Measurements from ENCODE around the gene ZRANB3.

Gene ZRANB3

GRCh38 chr2:135186054-135186453 lies 345.0 kb downstream of the ZRANB3 start:
- Histone ChIP-seq H3K36me3 (ENCODE audit: control insufficient read depth, insufficient read depth, low read length) (no peaks in the 10 kb centered on the region), H3K27me3 (ENCODE audit: control insufficient read depth, insufficient read depth, low read length) (no peaks in the 10 kb centered on the region), H3K9me3 (ENCODE audit: control insufficient read depth, low read length) (no peaks in the 10 kb centered on the region), H3K4me3 (ENCODE audit: low read length) (no peak overlapping the region), H3K9ac (ENCODE audit: low read length) (no peak overlapping the region), H3K4me1 (ENCODE audit: control insufficient read depth, insufficient read depth, low read length) (no peaks in the 10 kb centered on the region)

- H3K9ac ChIP-seq (ENCODE audit: low read length): no peak overlapping the region
Observed at GRCh38 chr2:135183822-135184221, 347.2 kb downstream of the ZRANB3 start.

GRCh38 chr2:135182601-135183000 lies 348.4 kb downstream of the ZRANB3 start:
- no peaks in the 10 kb centered on the region for H3K27me3 ChIP-seq (ENCODE audit: control insufficient read depth, insufficient read depth, low read length)
- no peaks in the 10 kb centered on the region for H3K4me1 ChIP-seq (ENCODE audit: control insufficient read depth, insufficient read depth, low read length)
- no peaks in the 10 kb centered on the region for H3K9me3 ChIP-seq (ENCODE audit: control insufficient read depth, low read length)
- no peak overlapping the region for H3K9ac ChIP-seq (ENCODE audit: low read length)
- no peak overlapping the region for H3K4me3 ChIP-seq (ENCODE audit: low read length)
- no peaks in the 10 kb centered on the region for H3K36me3 ChIP-seq (ENCODE audit: control insufficient read depth, insufficient read depth, low read length)

More at GRCh38 chr2:135183822-135184221, 347.2 kb downstream of the ZRANB3 start:
- Histone ChIP-seq H3K27me3 (ENCODE audit: control insufficient read depth, insufficient read depth, low read length) (no peaks in the 10 kb centered on the region), H3K36me3 (ENCODE audit: control insufficient read depth, insufficient read depth, low read length) (no peaks in the 10 kb centered on the region), H3K9me3 (ENCODE audit: control insufficient read depth, low read length) (no peaks in the 10 kb centered on the region), H3K4me1 (ENCODE audit: control insufficient read depth, insufficient read depth, low read length) (no peaks in the 10 kb centered on the region), H3K4me3 (ENCODE audit: low read length) (no peak overlapping the region)

- Histone ChIP-seq H3K4me1 (ENCODE audit: control insufficient read depth, insufficient read depth, low read length) (no peaks in the 10 kb centered on the region), H3K9me3 (ENCODE audit: control insufficient read depth, low read length) (no peaks in the 10 kb centered on the region), H3K27me3 (ENCODE audit: control insufficient read depth, insufficient read depth, low read length) (no peaks in the 10 kb centered on the region), H3K4me3 (ENCODE audit: low read length) (no peak overlapping the region), H3K9ac (ENCODE audit: low read length) (no peak overlapping the region), H3K36me3 (ENCODE audit: control insufficient read depth, insufficient read depth, low read length) (no peaks in the 10 kb centered on the region)
Observed at GRCh38 chr2:135182190-135182589, 348.8 kb downstream of the ZRANB3 start.

GRCh38 chr2:135179689-135180088 lies 351.3 kb downstream of the ZRANB3 start:
- Histone ChIP-seq H3K4me1 (ENCODE audit: control insufficient read depth, insufficient read depth, low read length) (no peaks in the 10 kb centered on the region), H3K9ac (ENCODE audit: low read length) (no peak overlapping the region), H3K27me3 (ENCODE audit: control insufficient read depth, insufficient read depth, low read length) (no peaks in the 10 kb centered on the region), H3K36me3 (ENCODE audit: control insufficient read depth, insufficient read depth, low read length) (no peaks in the 10 kb centered on the region), H3K4me3 (ENCODE audit: low read length) (no peak overlapping the region), H3K9me3 (ENCODE audit: control insufficient read depth, low read length) (no peaks in the 10 kb centered on the region)

- no peaks in the 10 kb centered on the region for H3K9me3 ChIP-seq (ENCODE audit: control insufficient read depth, low read length)
- H3K27me3 ChIP-seq (ENCODE audit: control insufficient read depth, insufficient read depth, low read length): no peaks in the 10 kb centered on the region
- H3K4me3 ChIP-seq (ENCODE audit: low read length): no peak overlapping the region
- H3K36me3 ChIP-seq (ENCODE audit: control insufficient read depth, insufficient read depth, low read length): no peaks in the 10 kb centered on the region
- H3K9ac ChIP-seq (ENCODE audit: low read length): no peak overlapping the region
- H3K4me1 ChIP-seq (ENCODE audit: control insufficient read depth, insufficient read depth, low read length): no peaks in the 10 kb centered on the region
Observed at GRCh38 chr2:135175177-135175576, 355.8 kb downstream of the ZRANB3 start.

- no peaks in the 10 kb centered on the region for H3K36me3 ChIP-seq (ENCODE audit: control insufficient read depth, insufficient read depth, low read length)
- no peak overlapping the region for H3K4me3 ChIP-seq (ENCODE audit: low read length)
- no peaks in the 10 kb centered on the region for H3K9me3 ChIP-seq (ENCODE audit: control insufficient read depth, low read length)
- H3K4me1 ChIP-seq (ENCODE audit: control insufficient read depth, insufficient read depth, low read length): no peaks in the 10 kb centered on the region
- H3K9ac ChIP-seq (ENCODE audit: low read length): no peak overlapping the region
- no peaks in the 10 kb centered on the region for H3K27me3 ChIP-seq (ENCODE audit: control insufficient read depth, insufficient read depth, low read length)
Observed at GRCh38 chr2:135174810-135175093, 356.3 kb downstream of the ZRANB3 start.

GRCh38 chr2:135174049-135174809 lies 356.8 kb downstream of the ZRANB3 start:
- no peaks in the 10 kb centered on the region for H3K4me1 ChIP-seq (ENCODE audit: control insufficient read depth, insufficient read depth, low read length)
- H3K9me3 ChIP-seq (ENCODE audit: control insufficient read depth, low read length): no peaks in the 10 kb centered on the region
- no peaks in the 10 kb centered on the region for H3K27me3 ChIP-seq (ENCODE audit: control insufficient read depth, insufficient read depth, low read length)
- H3K4me3 ChIP-seq (ENCODE audit: low read length): no peak overlapping the region
- H3K36me3 ChIP-seq (ENCODE audit: control insufficient read depth, insufficient read depth, low read length): no peaks in the 10 kb centered on the region
- H3K9ac ChIP-seq (ENCODE audit: low read length): no peak overlapping the region

GRCh38 chr2:135169900-135170753 lies 360.9 kb downstream of the ZRANB3 start:
- Histone ChIP-seq H3K36me3 (ENCODE audit: control insufficient read depth, insufficient read depth, low read length) (no peaks in the 10 kb centered on the region), H3K4me1 (ENCODE audit: control insufficient read depth, insufficient read depth, low read length) (no peaks in the 10 kb centered on the region), H3K9me3 (ENCODE audit: control insufficient read depth, low read length) (no peaks in the 10 kb centered on the region), H3K4me3 (ENCODE audit: low read length) (no peak overlapping the region), H3K27me3 (ENCODE audit: control insufficient read depth, insufficient read depth, low read length) (no peaks in the 10 kb centered on the region), H3K9ac (ENCODE audit: low read length) (no peak overlapping the region)

- no peaks in the 10 kb centered on the region for H3K36me3 ChIP-seq (ENCODE audit: control insufficient read depth, insufficient read depth, low read length)
- H3K27me3 ChIP-seq (ENCODE audit: control insufficient read depth, insufficient read depth, low read length): no peaks in the 10 kb centered on the region
- no peak overlapping the region for H3K4me3 ChIP-seq (ENCODE audit: low read length)
- H3K4me1 ChIP-seq (ENCODE audit: control insufficient read depth, insufficient read depth, low read length): no peaks in the 10 kb centered on the region
- no peaks in the 10 kb centered on the region for H3K9me3 ChIP-seq (ENCODE audit: control insufficient read depth, low read length)
- no peak overlapping the region for H3K9ac ChIP-seq (ENCODE audit: low read length)
Observed at GRCh38 chr2:135168204-135168856, 362.7 kb downstream of the ZRANB3 start.

- H3K36me3 ChIP-seq (ENCODE audit: control insufficient read depth, insufficient read depth, low read length): no peaks in the 10 kb centered on the region
Observed at GRCh38 chr2:135167273-135167672, 363.7 kb downstream of the ZRANB3 start.

GRCh38 chr2:135164431-135164830 lies 366.6 kb downstream of the ZRANB3 start:
- peaks cover 3% of the 10 kb centered on the region for H3K36me3 ChIP-seq (ENCODE audit: control insufficient read depth, insufficient read depth, low read length)
- H3K4me1 ChIP-seq (ENCODE audit: control insufficient read depth, insufficient read depth, low read length): no peaks in the 10 kb centered on the region
- H3K4me3 ChIP-seq (ENCODE audit: low read length): no peak overlapping the region
- H3K9me3 ChIP-seq (ENCODE audit: control insufficient read depth, low read length): no peaks in the 10 kb centered on the region
- no peak overlapping the region for H3K9ac ChIP-seq (ENCODE audit: low read length)
- no peaks in the 10 kb centered on the region for H3K27me3 ChIP-seq (ENCODE audit: control insufficient read depth, insufficient read depth, low read length)

More at GRCh38 chr2:135167273-135167672, 363.7 kb downstream of the ZRANB3 start:
- Histone ChIP-seq H3K27me3 (ENCODE audit: control insufficient read depth, insufficient read depth, low read length) (no peaks in the 10 kb centered on the region), H3K4me1 (ENCODE audit: control insufficient read depth, insufficient read depth, low read length) (no peaks in the 10 kb centered on the region), H3K9ac (ENCODE audit: low read length) (no peak overlapping the region), H3K4me3 (ENCODE audit: low read length) (no peak overlapping the region), H3K9me3 (ENCODE audit: control insufficient read depth, low read length) (no peaks in the 10 kb centered on the region)

Measured in mucosa of stomach (tissue), 1 donor.